ENCODE results near the gene RIMBP2.

The RIMBP2 gene

GRCh38 chr12:130705178-130705822 lies 10.8 kb downstream of the RIMBP2 start:
- no peak for DNase-seq (ENCODE audit: extremely low read depth, low read depth)
- TF ChIP-seq CTCF (IDR thresholded peaks at IDR 0.05; ENCODE audit: low read depth, low read length): no peak

- TF ChIP-seq CTCF (IDR thresholded peaks at IDR 0.05; ENCODE audit: low read depth, low read length): no peak
- no peak for DNase-seq (ENCODE audit: extremely low read depth, low read depth)
These were observed 11.5 kb downstream of the RIMBP2 start for GRCh38 chr12:130704606-130705005.

GRCh38 chr12:130703733-130704375 lies 12.2 kb downstream of the RIMBP2 start:
- TF ChIP-seq CTCF (IDR thresholded peaks at IDR 0.05; ENCODE audit: low read depth, low read length): no peak
- no peak for DNase-seq (ENCODE audit: extremely low read depth, low read depth)

- no peak for TF ChIP-seq CTCF (IDR thresholded peaks at IDR 0.05; ENCODE audit: low read depth, low read length)
- no peak for DNase-seq (ENCODE audit: extremely low read depth, low read depth)
These were observed 12.9 kb downstream of the RIMBP2 start for GRCh38 chr12:130702966-130703732.

- no peak for TF ChIP-seq CTCF (IDR thresholded peaks at IDR 0.05; ENCODE audit: low read depth, low read length)
- DNase-seq (ENCODE audit: extremely low read depth, low read depth): no peak
These were observed 14.7 kb downstream of the RIMBP2 start for GRCh38 chr12:130701402-130701744.

- DNase-seq (ENCODE audit: extremely low read depth, low read depth): no peak
- no peak for TF ChIP-seq CTCF (IDR thresholded peaks at IDR 0.05; ENCODE audit: low read depth, low read length)
These were observed 15.4 kb downstream of the RIMBP2 start for GRCh38 chr12:130700492-130701401.
